HepG2 (cell line): ENCODE data around the gene ANXA9. TPM values are rescaled to one million over a fixed set of nuclear protein-coding genes. Genes with fewer than 3 reads are reported as not detected.

Experiments
- PLRG1 ChIP-seq: fragments of 450-650 bp; conservative IDR thresholded peaks from 2 replicates; pipeline ENCODE4 v1.6.1; 2016
- STAT5B ChIP-seq: sonication (generic); formaldehyde crosslinking; IDR thresholded peaks from 2 replicates; pipeline ENCODE4 v1.4.0; 2020; ENCODE audit warnings: missing genetic modification reagents
- XRCC5 ChIP-seq: fragments of 200-400 bp; formaldehyde crosslinking; optimal IDR thresholded peaks from 2 replicates; pipeline ENCODE3; 2017; ENCODE audit warnings: mild to moderate bottlenecking, low read length
- ZNF143 ChIP-seq: sonication (generic); formaldehyde crosslinking; IDR thresholded peaks from 2 replicates; pipeline ENCODE4 v1.4.0; 2020; ENCODE audit warnings: missing genetic modification reagents
- ZNF274 ChIP-seq: sonication (generic); formaldehyde crosslinking; IDR thresholded peaks from 2 replicates; pipeline ENCODE4 v1.5.1; 2020; ENCODE audit warnings: mild to moderate bottlenecking, missing genetic modification reagents
- ZNF430 ChIP-seq: sonication (generic); formaldehyde crosslinking; IDR thresholded peaks from 2 replicates; pipeline ENCODE4 v1.9.0; 2021; ENCODE audit warnings: mild to moderate bottlenecking, missing genetic modification reagents
- ZNF629 ChIP-seq: sonication (generic); formaldehyde crosslinking; conservative IDR thresholded peaks from 2 replicates; pipeline ENCODE4 v1.5.0; 2020; ENCODE audit warnings: missing genetic modification reagents
- ZNF780A ChIP-seq: sonication (generic); formaldehyde crosslinking; IDR thresholded peaks from 2 replicates; pipeline ENCODE4 v1.8.0; 2022; ENCODE audit warnings: mild to moderate bottlenecking, missing genetic modification reagents, moderate library complexity
- polyA plus RNA-seq, 8 experiments: library from polyadenylated mRNA; depleted of rRNA in 3 of 8; stranded (reverse) in 7 of 8; unstranded in 1 of 8; fragments of >200 nt; fragmentation: Illumina TruSeq in 4 of 8; extraction: Trizol in 4 of 8; gene quantifications; 2 replicates each; pipeline versions ENCODE4 v1.2.1 to v1.2.3, GENCODE V29; 2011 to 2016; ENCODE audit warnings: low read depth in 4 of 8, missing spikeins in 1 of 8, mixed read lengths in 1 of 8; ENCODE audit not compliant: insufficient read depth in 1 of 8
- total RNA-seq, 5 experiments: library from RNA; depleted of rRNA; stranded (reverse); fragments of >200 nt; fragmentation: Illumina TruSeq; extraction: Trizol; gene quantifications; 2 replicates each; pipeline ENCODE4 v1.2.3, GENCODE V29; 2016; ENCODE audit warnings: low read depth in 1 of 5
- TF ChIP-seq, protein P1 (sequence below): sonication (generic); formaldehyde crosslinking; IDR thresholded peaks from 2 replicates; pipeline ENCODE4 v1.4.0; 2020; ENCODE audit warnings: mild to moderate bottlenecking, missing genetic modification reagents, borderline replicate concordance
- TF ChIP-seq, protein P2 (sequence below): sonication (generic); formaldehyde crosslinking; IDR thresholded peaks from 2 replicates; pipeline ENCODE4 v1.5.0; 2020; ENCODE audit warnings: mild to moderate bottlenecking, missing genetic modification reagents
- TF ChIP-seq, protein P3 (sequence below): sonication (generic); formaldehyde crosslinking; IDR thresholded peaks from 2 replicates; pipeline ENCODE4 v1.8.0; 2022; ENCODE audit warnings: mild to moderate bottlenecking, missing genetic modification reagents
- TF ChIP-seq, protein P4 (sequence below): sonication (generic); formaldehyde crosslinking; IDR thresholded peaks from 2 replicates; pipeline ENCODE4 v1.5.1; 2020; ENCODE audit warnings: mild to moderate bottlenecking, missing genetic modification reagents, moderate library complexity
- TF ChIP-seq, protein P5 (sequence below): sonication (generic); formaldehyde crosslinking; IDR thresholded peaks from 2 replicates; pipeline ENCODE4 v1.9.0; 2021; ENCODE audit warnings: missing genetic modification reagents, borderline replicate concordance

The ANXA9 gene
- total and polyA plus RNA-seq, 2 of the 13 experiments (the other 11 are each of a cell fraction or from before 2014, with no cell fraction given), result 13.3 to 23.9 TPM

DNA sequence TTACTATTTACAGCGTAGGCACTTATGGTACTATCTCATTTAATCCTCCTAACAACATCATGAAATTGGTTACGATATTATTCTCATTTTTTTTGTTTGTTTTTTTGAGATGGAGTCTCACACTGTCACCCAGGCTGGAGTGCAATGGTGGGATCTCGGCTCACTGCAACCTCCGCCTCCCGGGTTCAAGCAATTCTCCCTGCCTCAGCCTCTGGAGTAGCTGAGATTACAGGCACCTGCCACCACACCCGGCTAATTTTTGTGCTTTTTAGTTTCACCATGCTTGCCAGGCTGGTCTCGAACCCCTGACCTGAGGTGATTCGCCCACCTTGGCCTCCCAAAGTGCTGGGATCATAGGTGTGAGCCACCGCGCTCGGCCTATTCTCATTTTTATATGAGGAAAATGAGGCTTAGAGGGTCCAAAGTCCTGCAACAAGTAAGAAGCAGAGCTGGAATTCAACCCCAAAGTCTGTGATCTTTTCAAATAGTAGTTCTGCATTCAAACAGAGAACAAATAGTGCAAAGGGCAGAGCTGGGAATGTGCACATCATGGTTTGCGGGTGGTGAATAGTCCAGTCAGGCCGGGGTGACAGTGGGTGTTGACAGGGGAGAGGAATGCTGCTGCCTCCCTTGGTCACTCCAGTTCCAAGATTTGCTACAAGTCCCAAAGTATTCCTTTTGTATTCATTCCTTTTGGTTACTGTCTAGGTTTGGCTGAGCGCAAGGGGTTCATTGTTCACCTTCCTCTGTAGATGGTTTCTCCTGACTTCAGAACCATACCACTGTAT is 30.8 kb downstream of the ANXA9 start (continued):
- TF ChIP-seq, protein P1, sequence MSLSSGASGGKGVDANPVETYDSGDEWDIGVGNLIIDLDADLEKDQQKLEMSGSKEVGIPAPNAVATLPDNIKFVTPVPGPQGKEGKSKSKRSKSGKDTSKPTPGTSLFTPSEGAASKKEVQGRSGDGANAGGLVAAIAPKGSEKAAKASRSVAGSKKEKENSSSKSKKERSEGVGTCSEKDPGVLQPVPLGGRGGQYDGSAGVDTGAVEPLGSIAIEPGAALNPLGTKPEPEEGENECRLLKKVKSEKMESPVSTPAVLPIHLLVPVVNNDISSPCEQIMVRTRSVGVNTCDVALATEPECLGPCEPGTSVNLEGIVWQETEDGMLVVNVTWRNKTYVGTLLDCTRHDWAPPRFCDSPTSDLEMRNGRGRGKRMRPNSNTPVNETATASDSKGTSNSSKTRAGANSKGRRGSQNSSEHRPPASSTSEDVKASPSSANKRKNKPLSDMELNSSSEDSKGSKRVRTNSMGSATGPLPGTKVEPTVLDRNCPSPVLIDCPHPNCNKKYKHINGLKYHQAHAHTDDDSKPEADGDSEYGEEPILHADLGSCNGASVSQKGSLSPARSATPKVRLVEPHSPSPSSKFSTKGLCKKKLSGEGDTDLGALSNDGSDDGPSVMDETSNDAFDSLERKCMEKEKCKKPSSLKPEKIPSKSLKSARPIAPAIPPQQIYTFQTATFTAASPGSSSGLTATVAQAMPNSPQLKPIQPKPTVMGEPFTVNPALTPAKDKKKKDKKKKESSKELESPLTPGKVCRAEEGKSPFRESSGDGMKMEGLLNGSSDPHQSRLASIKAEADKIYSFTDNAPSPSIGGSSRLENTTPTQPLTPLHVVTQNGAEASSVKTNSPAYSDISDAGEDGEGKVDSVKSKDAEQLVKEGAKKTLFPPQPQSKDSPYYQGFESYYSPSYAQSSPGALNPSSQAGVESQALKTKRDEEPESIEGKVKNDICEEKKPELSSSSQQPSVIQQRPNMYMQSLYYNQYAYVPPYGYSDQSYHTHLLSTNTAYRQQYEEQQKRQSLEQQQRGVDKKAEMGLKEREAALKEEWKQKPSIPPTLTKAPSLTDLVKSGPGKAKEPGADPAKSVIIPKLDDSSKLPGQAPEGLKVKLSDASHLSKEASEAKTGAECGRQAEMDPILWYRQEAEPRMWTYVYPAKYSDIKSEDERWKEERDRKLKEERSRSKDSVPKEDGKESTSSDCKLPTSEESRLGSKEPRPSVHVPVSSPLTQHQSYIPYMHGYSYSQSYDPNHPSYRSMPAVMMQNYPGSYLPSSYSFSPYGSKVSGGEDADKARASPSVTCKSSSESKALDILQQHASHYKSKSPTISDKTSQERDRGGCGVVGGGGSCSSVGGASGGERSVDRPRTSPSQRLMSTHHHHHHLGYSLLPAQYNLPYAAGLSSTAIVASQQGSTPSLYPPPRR (CRISPR knock-in tag), result peak; percentile 65; the same call in 1 of the 2 replicates
- TF ChIP-seq ZNF780A, result no peak
- TF ChIP-seq PLRG1, result no peak
- TF ChIP-seq, protein P2, sequence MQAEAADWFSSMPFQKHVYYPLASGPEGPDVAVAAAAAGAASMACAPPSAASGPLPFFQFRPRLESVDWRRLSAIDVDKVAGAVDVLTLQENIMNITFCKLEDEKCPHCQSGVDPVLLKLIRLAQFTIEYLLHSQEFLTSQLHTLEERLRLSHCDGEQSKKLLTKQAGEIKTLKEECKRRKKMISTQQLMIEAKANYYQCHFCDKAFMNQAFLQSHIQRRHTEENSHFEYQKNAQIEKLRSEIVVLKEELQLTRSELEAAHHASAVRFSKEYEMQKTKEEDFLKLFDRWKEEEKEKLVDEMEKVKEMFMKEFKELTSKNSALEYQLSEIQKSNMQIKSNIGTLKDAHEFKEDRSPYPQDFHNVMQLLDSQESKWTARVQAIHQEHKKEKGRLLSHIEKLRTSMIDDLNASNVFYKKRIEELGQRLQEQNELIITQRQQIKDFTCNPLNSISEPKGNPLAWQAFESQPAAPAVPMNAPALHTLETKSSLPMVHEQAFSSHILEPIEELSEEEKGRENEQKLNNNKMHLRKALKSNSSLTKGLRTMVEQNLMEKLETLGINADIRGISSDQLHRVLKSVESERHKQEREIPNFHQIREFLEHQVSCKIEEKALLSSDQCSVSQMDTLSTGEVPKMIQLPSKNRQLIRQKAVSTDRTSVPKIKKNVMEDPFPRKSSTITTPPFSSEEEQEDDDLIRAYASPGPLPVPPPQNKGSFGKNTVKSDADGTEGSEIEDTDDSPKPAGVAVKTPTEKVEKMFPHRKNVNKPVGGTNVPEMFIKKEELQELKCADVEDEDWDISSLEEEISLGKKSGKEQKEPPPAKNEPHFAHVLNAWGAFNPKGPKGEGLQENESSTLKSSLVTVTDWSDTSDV (CRISPR knock-in tag), result no peak
- TF ChIP-seq ZNF274 (CRISPR knock-in tag), result no peak
- peak; percentile 56; the same call in 1 of the 2 replicates for TF ChIP-seq ZNF629 (CRISPR knock-in tag)
- TF ChIP-seq, protein P3, sequence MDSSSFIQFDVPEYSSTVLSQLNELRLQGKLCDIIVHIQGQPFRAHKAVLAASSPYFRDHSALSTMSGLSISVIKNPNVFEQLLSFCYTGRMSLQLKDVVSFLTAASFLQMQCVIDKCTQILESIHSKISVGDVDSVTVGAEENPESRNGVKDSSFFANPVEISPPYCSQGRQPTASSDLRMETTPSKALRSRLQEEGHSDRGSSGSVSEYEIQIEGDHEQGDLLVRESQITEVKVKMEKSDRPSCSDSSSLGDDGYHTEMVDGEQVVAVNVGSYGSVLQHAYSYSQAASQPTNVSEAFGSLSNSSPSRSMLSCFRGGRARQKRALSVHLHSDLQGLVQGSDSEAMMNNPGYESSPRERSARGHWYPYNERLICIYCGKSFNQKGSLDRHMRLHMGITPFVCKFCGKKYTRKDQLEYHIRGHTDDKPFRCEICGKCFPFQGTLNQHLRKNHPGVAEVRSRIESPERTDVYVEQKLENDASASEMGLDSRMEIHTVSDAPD (CRISPR knock-in tag), result no peak
- TF ChIP-seq, protein P4, sequence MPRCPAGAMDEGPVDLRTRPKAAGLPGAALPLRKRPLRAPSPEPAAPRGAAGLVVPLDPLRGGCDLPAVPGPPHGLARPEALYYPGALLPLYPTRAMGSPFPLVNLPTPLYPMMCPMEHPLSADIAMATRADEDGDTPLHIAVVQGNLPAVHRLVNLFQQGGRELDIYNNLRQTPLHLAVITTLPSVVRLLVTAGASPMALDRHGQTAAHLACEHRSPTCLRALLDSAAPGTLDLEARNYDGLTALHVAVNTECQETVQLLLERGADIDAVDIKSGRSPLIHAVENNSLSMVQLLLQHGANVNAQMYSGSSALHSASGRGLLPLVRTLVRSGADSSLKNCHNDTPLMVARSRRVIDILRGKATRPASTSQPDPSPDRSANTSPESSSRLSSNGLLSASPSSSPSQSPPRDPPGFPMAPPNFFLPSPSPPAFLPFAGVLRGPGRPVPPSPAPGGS (CRISPR knock-in tag), result peak; percentile 83; the same call in 1 of the 2 replicates
- peak; percentile 15 for TF ChIP-seq XRCC5
- TF ChIP-seq ZNF430, result 0 out of 2 replicates have a peak, but pooled peaks have one; percentile 67
- TF ChIP-seq STAT5B (CRISPR knock-in tag), result no peak
- peak; percentile 26; the same call in 1 of the 2 replicates for TF ChIP-seq ZNF143 (CRISPR knock-in tag)
- TF ChIP-seq, protein P5, sequence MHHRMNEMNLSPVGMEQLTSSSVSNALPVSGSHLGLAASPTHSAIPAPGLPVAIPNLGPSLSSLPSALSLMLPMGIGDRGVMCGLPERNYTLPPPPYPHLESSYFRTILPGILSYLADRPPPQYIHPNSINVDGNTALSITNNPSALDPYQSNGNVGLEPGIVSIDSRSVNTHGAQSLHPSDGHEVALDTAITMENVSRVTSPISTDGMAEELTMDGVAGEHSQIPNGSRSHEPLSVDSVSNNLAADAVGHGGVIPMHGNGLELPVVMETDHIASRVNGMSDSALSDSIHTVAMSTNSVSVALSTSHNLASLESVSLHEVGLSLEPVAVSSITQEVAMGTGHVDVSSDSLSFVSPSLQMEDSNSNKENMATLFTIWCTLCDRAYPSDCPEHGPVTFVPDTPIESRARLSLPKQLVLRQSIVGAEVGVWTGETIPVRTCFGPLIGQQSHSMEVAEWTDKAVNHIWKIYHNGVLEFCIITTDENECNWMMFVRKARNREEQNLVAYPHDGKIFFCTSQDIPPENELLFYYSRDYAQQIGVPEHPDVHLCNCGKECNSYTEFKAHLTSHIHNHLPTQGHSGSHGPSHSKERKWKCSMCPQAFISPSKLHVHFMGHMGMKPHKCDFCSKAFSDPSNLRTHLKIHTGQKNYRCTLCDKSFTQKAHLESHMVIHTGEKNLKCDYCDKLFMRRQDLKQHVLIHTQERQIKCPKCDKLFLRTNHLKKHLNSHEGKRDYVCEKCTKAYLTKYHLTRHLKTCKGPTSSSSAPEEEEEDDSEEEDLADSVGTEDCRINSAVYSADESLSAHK (CRISPR knock-in tag), result no peak
